Endometrial microvascular endothelial cells (primary cell): ENCODE measurements around the gene TP53TG3E. TPM values are rescaled to one million over a fixed set of nuclear protein-coding genes. Genes with fewer than 3 reads are reported as not detected.
"Not testable (repeated sequence)": the region's sequence is repeated elsewhere in the genome, so short reads cannot be mapped to it uniquely, and the experiment has no call there.

Experiments
- in situ Hi-C: cut with HindIII; loops from 2 replicates; pipeline ENCODE4 v1.10.0; 2017; ENCODE audit warnings: low sequenced_read_pairs, low pct_unique_long_range_greater_than_20kb; ENCODE audit errors: inconsistent ontology term
- total RNA-seq: library from RNA; depleted of rRNA; stranded (reverse); fragments of >200 nt; gene quantifications from one replicate; pipeline ENCODE4 v1.2.3, GENCODE V29; 2015; ENCODE audit errors: inconsistent ontology term

Gene TP53TG3E
- not detected for total RNA-seq

DNA sequence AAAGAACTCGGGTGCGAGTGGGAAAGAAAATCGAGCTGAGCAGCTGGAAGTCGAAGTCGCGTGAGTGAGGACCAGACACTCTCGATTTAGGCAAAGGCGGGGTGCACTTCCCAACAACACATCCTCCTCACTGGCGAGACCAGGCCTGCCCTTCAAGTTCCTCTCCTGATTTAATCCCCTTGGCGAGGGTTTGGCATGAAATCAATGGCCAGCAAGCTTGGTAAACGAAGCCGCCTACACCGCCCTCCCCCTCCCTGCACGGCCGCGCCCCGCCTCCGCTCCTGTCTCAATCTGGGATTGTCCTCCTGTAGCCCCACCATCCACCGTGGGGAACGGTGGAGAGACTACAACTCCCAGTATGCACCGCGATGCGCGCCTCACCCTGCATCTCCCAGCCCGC lies at the start of gene TP53TG3E:
Gene TP53TG3E (plus strand): TSS at position 301 of the 400 bp plus-strand sequence. CDS start 68 bp downstream, at position 369.
- in situ Hi-C loops = not testable (repeated sequence)

DNA sequence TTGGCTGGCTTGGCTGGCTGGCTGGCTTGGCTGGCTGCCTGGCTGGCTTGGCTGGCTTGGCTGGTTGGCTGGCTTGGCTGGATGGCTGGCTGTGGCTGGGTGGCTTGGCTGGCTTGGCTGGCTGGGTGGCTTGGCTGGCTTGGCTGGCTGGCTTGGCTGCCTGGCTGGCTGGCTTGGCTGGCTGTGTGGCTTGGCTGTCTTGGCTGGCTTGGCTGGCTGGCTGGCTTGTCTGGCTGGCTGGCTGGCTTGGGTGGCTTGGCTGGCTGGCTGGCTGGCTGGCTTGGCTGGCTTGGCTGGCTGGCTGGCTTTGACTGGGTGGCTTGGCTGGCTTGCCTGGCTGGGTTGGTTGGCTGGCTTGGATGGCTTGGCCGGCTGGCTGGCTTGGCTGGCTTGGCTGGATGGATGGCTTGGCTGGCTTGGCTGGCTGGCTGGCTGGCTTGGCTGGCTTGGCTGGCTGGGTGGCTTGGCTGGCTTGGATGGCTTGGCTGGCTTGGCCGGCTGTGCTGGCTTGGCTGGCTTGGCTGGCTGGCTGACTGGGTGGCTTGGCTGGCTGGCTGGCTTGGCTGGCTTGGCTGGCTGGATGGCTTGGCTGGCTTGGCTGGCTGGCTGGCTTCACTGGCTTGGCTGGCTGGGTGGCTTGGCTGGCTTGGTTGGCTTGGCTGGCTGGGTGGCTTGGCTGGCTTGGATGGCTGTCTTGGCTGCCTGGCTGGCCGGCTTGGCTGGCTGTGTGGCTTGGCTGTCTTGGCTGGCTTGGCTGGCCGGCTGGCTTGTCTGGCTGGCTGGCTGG lies 32.3 kb downstream of the TP53TG3E start:
- in situ Hi-C loops = not testable (repeated sequence)

DNA sequence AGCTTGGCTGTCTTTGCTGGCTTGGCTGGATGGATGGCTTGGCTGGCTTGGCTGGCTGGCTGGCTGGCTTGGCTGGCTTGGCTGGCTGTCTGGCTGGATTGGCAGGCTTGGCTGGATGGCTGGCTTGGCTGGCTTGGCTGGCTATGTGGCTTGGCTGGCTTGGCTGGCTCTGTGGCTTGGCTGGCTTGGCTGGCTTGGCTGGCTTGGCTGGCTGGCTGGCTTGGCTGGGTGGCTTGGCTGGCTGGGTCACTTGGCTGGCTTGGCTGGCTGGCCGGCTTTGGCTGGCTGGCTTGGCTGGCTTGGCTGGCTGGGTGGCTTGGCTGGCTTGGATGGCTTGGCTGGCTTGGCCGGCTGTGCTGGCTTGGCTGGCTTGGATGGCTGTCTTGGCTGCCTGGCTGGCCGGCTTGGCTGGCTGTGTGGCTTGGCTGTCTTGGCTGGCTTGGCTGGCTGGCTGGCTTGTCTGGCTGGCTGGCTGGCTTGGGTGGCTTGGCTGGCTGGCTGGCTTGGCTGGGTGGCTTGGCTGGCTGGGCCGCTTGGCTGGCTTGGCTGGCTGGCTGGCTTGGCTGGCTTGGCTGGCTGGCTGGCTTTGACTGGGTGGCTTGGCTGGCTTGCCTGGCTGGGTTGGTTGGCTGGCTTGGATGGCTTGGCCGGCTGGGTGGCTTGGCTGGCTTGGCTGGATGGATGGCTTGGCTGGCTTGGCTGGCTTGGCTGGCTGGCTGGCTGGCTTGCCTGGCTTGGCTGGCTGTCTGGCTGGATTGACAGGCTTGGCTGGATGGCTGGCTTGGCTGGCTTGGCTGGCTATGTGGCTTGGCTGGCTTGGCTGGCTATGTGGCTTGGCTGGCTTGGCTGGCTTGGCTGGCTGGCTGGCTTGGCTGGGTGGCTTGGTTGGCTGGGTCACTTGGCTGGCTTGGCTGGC lies 33.8 kb downstream of the TP53TG3E start:
- in situ Hi-C loops = not testable (repeated sequence)

DNA sequence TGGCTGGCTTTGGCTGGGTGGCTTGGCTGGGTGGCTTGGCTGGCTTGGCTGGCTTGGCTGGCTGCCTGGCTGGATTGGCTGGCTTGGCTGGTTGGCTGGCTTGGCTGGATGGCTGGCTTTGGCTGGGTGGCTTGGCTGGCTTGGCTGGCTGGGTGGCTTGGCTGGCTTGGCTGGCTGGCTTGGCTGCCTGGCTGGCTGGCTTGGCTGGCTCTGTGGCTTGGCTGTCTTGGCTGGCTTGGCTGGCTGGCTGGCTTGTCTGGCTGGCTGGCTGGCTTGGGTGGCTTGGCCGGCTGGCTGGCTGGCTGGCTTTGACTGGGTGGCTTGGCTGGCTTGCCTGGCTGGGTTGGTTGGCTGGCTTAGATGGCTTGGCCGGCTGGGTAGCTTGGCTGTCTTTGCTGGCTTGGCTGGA lies 34.4 kb downstream of the TP53TG3E start:
- in situ Hi-C loops = not testable (repeated sequence)

GRCh38 chr16:33339093-33340061 lies 35.3 kb downstream of the TP53TG3E start:
- in situ Hi-C loops = not testable (repeated sequence)

Other genes with a start within 250 kb of the TP53TG3E start
- gene TP53TG3C, start 110.1 kb upstream of the TP53TG3E start, total RNA-seq = not detected
- not detected for gene TP53TG3B, start 56.5 kb downstream of the TP53TG3E start, total RNA-seq
- not detected for gene TP53TG3F, start 155.3 kb downstream of the TP53TG3E start, total RNA-seq